ENCODE results near the gene HECA. TPM values are rescaled to one million over a fixed set of nuclear protein-coding genes. Genes with fewer than 3 reads are reported as not detected.
A peak's percentile ranks its signal among the peaks of the same experiment; 100 is the strongest.
"Not testable (repeated sequence)": the region's sequence is repeated elsewhere in the genome, so short reads cannot be mapped to it uniquely, and the experiment has no call there.

The HECA gene
- total RNA-seq, 1 experiment from 2014 or later = 14.3 TPM

DNA sequence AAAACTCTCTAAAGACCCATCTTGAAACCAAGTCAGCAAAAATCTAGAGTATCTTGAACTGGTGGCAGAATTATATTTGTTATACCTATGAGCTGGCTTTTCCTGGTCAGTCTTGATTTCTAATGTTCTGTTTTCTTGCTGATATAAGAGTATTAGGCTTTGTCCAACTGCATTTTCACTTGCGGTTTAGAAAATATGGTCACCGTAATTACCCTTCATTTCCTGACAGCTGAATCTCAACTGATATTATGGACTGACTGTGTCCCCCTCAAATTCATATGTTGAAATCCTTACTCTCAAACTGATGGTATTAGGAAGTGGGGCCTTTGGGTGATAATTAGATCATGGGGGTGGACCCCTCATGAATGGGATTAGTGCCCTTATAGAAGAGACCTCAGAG, 84.9 kb downstream of the HECA start:
- H3K4me3 ChIP-seq (ENCODE audit: low read depth, low read length, poor library complexity, severe bottlenecking) = no peak overlapping the region
- DNase-seq (ENCODE audit: low spot score) = no peak
- H3K4me1 ChIP-seq (ENCODE audit: insufficient read depth, low read length, poor library complexity, severe bottlenecking) = peaks cover 8% of the 10 kb centered on the region
- POLR2A ChIA-PET (ENCODE audit: low non-redundant PET) = no interaction called here
- H3K27ac ChIP-seq (ENCODE audit: low read depth, low read length, poor library complexity, severe bottlenecking) = peak overlapping the region; percentile 49
- CTCF ChIA-PET = interaction anchor here (0.5 to 1.8 kb wide), 7 partner anchors 8 to 150 kb away, joined by 3 to 21 read pairs (median 4); no protein-coding TSS in a partner anchor
- TF ChIP-seq EZH2 (IDR thresholded peaks at IDR 0.05; ENCODE audit: borderline replicate concordance, low read depth, low read length, poor library complexity, severe bottlenecking) = no peak
- TF ChIP-seq, protein P1, sequence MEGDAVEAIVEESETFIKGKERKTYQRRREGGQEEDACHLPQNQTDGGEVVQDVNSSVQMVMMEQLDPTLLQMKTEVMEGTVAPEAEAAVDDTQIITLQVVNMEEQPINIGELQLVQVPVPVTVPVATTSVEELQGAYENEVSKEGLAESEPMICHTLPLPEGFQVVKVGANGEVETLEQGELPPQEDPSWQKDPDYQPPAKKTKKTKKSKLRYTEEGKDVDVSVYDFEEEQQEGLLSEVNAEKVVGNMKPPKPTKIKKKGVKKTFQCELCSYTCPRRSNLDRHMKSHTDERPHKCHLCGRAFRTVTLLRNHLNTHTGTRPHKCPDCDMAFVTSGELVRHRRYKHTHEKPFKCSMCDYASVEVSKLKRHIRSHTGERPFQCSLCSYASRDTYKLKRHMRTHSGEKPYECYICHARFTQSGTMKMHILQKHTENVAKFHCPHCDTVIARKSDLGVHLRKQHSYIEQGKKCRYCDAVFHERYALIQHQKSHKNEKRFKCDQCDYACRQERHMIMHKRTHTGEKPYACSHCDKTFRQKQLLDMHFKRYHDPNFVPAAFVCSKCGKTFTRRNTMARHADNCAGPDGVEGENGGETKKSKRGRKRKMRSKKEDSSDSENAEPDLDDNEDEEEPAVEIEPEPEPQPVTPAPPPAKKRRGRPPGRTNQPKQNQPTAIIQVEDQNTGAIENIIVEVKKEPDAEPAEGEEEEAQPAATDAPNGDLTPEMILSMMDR (conservative IDR thresholded peaks at IDR 0.05; ENCODE audit: low read depth, low read length) = no peak
- BruUV-seq (replicated peaks) = no TSS peak
- H3K36me3 ChIP-seq (ENCODE audit: insufficient read depth, low read length, poor library complexity, severe bottlenecking) = no peaks in the 10 kb centered on the region
- no peaks in the 10 kb centered on the region for H3K27me3 ChIP-seq (replicated peaks; ENCODE audit: insufficient read depth, low read depth, low read length, poor library complexity)
- H3K9me3 ChIP-seq (ENCODE audit: low read depth, low read length, poor library complexity, severe bottlenecking) = peaks cover 6% of the 10 kb centered on the region
- intact Hi-C loops (cut with micrococcal nuclease; ENCODE audit: unreplicated experiment) = loop anchor here (1.0 to 10.0 kb wide), 2 partner anchors 145 to 825 kb away; no protein-coding TSS in a partner anchor

DNA sequence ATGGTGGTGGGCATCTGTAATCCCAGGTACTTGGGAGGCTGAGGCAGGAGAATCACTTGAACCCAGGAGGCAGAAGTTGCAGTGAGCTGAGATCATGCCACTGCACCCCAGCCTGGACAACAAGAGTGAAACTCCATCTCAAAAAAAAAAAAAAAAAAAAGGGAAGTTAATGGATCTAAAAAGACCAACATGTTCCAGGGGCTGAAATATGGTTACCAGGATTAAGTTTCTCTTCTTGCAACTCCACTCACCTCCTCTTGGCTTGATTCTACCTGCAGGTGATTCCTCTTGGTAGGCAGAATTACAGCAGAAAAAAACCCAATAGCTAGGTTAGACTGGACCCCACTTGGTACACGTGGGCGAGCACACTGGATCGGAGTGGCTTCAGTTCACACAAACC, 93.5 kb downstream of the HECA start:
- H3K9me3 ChIP-seq (ENCODE audit: low read depth, low read length, poor library complexity, severe bottlenecking); BruUV-seq (replicated peaks); DNase-seq (ENCODE audit: low spot score); H3K27me3 ChIP-seq (replicated peaks; ENCODE audit: insufficient read depth, low read depth, low read length, poor library complexity); H3K27ac ChIP-seq (ENCODE audit: low read depth, low read length, poor library complexity, severe bottlenecking); H3K36me3 ChIP-seq (ENCODE audit: insufficient read depth, low read length, poor library complexity, severe bottlenecking); intact Hi-C loops (cut with micrococcal nuclease; ENCODE audit: unreplicated experiment); POLR2A ChIA-PET (ENCODE audit: low non-redundant PET); H3K4me3 ChIP-seq (ENCODE audit: low read depth, low read length, poor library complexity, severe bottlenecking); H3K4me1 ChIP-seq (ENCODE audit: insufficient read depth, low read length, poor library complexity, severe bottlenecking): not testable (repeated sequence)
- CTCF ChIA-PET = interaction anchor here (0.6 kb wide), 1 partner anchor 9 kb away, joined by 4 read pairs; no protein-coding TSS in a partner anchor

Other genes with a start within 250 kb of the HECA start
- gene REPS1, start 146.8 kb upstream of the HECA start, total RNA-seq (2021) = 63.4 and 64.9 TPM in 2 replicates
- gene ABRACL, start 106.3 kb upstream of the HECA start, total RNA-seq (2021) = 65.9 and 98.5 TPM in 2 replicates
- gene TXLNB, start 156.9 kb downstream of the HECA start, total RNA-seq (2021) = not detected in 2 replicates
- gene CITED2, start 239.6 kb downstream of the HECA start, total RNA-seq (2021) = 365 and 437 TPM in 2 replicates

Measured in A673 (cell line).